ENCODE data around the gene LYRM1.

LYRM1 gene

DNA sequence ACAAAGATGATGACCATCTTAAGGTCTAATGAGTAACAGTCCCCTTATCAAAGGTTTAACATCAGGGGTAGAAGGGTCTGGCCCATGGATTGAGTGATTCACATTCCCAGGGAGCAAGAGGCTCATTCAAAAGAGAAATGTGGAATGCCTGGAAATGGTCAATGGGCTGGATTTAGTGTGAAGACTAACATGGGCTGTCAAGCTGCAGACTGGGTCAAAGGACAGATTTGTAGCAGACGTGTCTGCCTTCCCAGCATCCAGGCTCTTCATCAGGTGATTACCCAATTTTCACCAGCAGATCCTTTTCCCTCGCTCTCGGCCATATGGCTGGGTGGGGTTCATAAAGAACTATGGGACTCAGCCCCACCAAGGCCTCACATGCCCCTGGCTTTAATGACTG lies 27.2 kb upstream of the LYRM1 start:
- no peak for DNase-seq

GRCh38 chr16:20874088-20874581 lies 26.4 kb upstream of the LYRM1 start:
- no peak for DNase-seq

DNA sequence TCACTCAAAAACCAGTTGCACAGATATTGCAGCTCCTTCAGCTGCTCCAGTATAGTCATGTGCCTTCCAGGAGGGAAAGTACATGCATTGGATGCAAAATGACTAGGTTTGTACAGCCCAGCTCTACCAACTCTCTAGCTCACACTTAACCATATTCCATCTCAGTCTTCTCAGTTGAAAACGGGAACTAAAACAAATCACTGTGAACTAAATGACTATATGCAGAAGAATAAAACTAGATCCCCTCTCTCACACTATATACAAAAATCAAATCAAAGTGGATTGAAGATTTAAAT lies 25.3 kb upstream of the LYRM1 start:
- no peak for DNase-seq

GRCh38 chr16:20878682-20879147 lies 21.9 kb upstream of the LYRM1 start:
- no peak for DNase-seq

DNA sequence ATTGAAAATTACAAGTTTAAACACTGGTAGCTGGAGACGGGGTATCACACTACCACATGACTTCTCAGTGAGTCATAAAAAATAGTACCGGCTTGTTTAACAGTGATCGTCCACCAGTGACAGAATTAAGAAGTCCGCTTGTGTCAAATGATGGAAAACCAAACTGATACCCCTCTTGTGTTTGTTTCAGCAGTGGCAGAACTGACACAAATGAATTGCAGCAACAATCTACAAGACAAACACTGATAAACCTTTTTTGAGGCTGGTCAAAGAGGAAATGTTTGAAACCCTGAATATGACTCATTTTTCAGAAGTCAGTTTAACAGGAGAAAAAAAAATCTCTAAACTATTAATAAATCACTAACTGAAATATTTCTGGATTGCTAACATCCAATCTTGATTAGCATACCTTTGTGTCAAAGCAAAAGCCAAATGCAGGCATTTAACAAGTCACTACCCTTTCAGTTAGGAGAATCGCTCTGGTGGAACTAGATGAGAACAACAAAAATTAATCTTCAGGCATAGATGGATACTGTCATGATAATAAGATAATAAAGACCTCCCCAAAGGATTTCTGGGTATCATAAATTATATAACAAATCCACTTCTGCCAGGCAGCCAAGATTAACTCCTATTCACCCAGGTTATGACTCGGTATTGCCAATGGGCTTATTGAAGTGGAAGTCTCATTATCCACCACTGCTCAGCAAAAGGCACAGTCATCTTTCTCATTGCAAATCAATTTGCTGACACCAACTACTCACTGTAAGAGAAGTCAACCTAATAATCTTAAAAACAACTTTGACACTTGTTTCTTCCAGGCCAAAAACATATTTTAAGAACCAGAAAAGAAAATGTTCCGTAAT lies 21.2 kb upstream of the LYRM1 start:
- peak; percentile 83 for DNase-seq

DNA sequence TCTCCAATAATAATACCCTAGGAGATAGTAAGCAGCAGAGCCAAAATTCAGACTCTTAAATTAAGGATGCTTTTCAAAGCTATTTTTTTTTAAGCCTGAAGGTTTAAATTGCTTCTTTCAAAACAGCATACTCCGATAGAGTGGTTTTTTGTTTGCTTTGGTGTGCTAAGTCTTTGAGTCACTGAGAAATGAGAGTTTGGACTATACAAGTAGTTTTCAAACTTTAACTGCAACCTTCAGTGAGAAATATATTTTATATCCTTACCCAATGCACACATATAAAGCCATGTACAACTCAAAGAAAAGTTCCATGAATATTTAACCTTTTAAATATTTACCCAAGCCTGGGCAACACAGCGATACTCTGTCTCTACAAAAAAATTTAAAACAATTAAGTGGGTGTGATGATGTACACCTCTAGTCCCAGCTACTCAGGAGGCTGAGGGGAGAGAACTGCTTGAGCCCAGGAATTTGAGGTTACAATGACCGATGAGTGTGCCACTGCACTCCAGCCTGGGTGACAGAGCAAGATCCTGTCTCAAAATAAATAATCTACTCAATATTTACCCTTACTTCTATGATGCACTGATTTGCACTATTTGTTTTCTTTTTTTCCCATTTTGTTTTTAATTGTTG lies 19.6 kb upstream of the LYRM1 start:
- DNase-seq = no peak

DNA sequence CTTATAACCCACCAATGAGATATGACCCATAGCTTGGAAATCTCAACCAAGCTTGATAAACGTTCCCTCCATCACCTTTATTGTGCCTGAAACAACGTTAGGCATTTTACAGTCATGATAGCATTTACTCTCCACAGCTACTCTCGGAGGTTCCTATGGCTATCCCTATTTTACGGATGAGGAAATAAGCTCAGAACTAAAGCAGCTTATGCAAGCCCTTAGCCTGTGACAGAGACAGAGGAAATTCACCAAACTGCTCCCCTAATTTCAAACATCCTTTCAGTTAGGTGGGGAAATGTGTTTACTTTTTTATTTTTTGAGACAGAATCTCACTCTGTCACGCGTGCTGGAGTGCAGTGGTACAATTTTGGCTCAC lies 19.1 kb upstream of the LYRM1 start:
- DNase-seq = no peak

DNA sequence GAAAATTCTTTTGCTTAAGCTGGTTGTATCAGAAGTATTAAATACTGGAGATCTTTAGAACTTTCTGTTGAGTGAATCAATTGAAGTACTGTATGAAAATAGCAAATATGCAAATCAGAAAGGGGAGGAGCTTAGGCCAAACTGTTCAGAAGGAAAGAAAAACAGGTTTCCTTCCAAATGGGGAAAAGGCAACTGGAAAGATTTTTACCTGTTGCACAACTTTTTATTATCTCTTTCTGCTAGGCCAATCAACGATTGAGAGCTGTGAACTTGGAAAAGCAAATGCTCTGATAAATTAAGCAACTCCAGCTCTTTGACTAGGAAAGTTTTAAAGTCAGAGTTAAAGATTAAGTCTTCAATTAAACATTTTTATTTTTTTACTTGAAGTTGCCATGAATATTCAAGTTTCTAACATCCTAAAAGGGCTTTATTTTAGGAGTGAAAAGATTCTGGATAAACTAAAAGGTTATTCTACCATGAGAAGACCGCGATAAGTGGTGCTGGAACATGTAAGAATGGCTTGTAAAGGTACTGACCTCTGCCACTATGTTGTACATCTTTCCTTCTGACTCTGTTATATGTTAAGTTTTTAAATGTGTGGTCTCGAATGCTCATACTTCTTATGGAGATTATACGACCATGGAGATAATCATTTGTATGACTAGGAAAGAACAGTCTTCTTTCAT lies 16.9 kb upstream of the LYRM1 start:
- no peak for DNase-seq

DNA sequence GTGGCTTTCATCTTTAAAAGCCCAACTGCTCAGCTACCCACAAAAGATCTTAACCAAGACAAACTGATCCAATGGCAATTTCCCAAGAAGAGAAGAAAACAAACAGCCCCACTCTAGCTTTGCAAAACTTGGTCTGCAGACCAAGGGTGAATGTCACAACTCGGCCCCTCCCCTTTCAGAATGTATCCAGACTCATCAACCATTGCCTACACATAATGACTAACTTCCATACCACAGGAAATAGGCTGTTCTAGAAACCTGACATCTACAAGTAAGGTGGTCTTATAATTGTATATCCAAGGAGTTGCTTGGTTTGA lies 16.4 kb upstream of the LYRM1 start:
- DNase-seq = peak; percentile 43

DNA sequence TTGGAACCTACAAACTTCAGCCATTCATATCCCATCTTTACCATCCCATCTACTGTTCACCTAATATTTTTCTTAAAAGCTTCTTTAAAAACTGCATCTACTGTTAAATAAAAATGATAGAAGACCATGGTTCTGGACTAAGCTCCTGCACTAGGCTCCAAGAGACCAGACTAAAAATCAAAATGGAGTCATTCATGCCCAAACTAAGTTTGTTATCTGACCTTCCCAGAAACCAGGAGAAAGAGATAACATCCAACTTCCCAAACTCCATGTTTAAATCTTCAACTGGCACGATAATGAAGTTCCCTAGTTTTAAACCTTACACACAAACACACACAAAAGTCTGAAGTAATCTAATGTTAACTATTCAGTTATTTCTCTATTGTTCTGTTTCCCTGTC lies 14.3 kb upstream of the LYRM1 start:
- no peak for DNase-seq

DNA sequence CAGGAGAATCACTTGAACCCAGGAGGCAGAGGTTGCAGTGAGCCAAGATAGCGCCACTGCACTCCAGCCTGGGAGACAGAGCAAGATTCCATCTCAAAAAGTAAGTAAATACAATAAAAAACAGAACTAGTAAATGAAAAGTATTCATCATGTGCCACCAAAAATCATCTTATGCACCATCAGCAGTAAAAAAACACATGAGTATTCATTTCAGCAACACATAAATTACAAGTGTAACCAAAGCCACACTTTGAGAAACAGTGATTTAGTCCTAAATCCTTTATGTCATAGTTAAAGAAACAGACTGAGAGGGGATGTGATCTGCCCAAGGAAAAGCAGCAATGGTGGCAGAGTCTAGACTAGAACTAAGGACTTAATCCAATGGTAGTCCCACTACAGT lies 13.4 kb upstream of the LYRM1 start:
- no peak for DNase-seq

DNA sequence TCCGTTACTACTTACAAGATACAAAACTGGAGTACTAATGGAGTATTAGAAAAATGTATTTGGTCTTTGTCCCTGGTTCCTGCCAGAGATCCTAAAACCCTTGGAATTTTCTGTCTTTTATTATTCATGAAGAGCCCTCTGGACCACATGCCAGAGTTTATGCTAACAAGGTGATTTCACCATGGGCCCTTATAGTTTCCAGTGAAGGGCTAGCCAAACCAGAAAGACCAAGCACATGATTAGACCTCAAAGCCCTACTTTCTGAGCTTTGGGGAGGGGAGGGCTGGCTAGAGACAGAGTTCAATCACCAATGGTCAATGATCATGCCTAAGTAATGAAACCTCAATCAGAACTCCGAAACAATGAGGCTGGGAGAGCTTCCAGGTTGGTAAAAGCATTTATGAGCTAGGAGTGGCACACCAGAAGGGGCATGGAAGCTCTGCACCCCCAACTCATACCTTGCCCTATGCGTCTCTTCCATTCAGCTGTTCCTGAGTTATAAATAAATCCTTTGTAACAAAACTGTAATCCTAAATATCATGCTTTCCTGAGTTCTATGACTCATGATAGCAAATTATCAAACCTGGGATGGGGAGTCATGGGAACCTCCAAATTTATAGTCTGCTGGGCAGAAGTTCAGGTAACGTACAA lies 10.8 kb upstream of the LYRM1 start:
- DNase-seq = no peak

DNA sequence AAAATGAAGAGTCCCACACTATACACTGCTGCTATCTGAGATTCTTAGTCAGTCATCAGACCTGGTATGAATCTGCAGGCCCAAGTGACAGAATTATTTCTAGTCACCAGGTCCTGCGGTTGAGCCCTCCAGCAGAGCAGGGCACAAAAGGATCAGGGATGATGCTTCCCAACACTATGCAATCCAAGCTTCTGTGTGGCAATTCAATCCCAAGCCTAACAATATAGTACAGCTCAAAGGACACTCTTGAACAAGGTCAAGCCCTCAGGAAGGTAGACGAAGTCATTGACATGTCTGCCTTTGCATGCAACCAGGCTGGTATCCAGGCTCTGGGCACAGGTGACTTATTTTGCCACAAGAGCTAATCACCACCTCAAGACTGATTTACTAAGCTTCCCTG lies 6.2 kb upstream of the LYRM1 start:
- no peak for DNase-seq

GRCh38 chr16:20897253-20897897 lies 3.2 kb upstream of the LYRM1 start:
- peak; percentile 17 for DNase-seq

GRCh38 chr16:20897922-20898321 lies 2.6 kb upstream of the LYRM1 start:
- no peak for DNase-seq

DNA sequence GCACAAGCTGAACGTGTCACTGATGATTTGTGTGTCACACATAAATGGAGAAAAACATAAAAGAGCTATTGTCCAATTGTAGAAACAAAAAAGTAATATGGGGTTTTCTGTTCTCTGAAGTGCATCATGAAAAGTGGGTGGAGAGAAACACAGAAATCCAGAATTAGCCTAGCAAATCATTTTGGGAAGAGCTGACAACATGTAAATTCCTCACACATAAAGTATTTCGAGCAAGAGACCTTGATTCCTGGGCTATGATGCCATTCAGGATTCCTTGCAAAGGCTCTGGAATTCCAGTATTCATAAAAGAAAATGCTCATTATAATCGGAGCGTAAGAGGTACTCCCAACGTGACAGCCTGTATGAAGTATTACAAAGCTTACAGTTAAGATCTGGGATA lies 1.5 kb upstream of the LYRM1 start:
- DNase-seq = no peak

DNA sequence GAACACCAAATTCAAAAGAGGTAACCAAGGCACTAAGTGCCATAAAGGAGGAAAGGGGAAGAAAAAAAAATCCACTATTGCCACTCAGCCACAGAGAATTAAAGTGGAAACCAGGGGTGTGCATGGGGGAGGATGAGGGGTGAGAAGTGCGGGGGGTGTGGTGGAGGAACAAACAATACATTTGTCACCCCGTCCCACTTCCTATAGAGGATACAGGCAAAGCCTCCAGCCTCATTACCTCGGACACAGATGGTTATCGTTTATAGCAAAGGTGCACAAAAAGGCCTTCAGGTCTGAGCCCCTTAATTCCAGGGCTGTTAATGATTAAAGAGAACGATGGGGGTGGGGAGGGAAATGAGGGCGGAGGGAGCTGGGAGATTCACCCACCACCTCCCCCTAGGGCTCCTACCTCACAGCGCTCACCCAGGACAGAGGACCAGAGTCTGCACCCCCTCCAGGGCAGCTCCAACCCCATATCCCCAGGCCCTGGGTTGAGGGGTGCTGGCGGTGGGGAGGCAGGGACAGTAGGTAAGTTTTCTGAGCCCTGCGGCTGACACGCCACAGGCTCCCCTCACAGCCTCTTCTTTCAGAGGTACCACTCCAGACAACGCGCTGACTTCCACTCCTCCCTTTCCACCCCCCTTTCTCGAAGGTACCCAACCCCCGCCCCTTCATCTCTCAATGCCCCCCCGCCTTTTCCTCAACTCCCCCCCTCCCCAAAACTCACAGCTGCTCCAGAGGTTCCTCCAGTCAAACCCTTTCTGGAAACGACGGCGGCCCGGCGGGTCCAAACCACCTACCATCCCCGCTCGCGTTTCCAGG lies 883 bp upstream of the LYRM1 start:
- peak; percentile 13 for DNase-seq

GRCh38 chr16:20901068-20901435 lies 481 bp downstream of the LYRM1 start:
- DNase-seq = no peak

GRCh38 chr16:20901436-20902112 lies 1.0 kb downstream of the LYRM1 start:
- peak; percentile 43 for DNase-seq

DNA sequence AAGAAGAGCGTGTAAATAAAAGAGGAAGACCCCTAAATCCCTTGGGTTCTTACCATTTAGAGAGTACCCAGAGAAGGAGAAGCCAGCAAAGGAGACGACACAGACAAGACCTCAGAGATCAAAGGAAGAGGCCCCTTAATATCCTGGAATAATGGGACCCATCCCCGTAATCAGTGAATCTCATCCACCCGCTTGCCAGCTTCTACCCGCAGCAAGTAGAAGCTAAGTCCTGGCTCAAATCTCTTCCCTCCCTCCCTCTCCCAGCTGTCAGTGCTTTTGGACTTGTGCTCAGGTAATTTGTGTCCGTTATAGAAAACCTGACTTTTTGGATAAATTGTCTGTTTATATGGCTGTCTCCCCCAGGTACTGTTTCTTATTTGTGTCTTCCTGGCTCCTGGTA lies 1.9 kb downstream of the LYRM1 start:
- DNase-seq = no peak

GRCh38 chr16:20903116-20903898 lies 2.7 kb downstream of the LYRM1 start:
- no peak for DNase-seq

Data from activated CD4-positive, alpha-beta T cell treated with anti-CD3 and anti-CD28 coated beads, Interleukin-10, Interleukin-2, amounts not matched to agents 100 ng/mL and 50 ng/mL, durations not matched to agents 16 hours and 8 hours (primary cell).